ENCODE measurements around the gene MDC1.
A peak's percentile ranks its signal among the peaks of the same experiment; 100 is the strongest.
"Not testable (repeated sequence)": the region's sequence is repeated elsewhere in the genome, so short reads cannot be mapped to it uniquely, and the experiment has no call there.

MDC1 gene

GRCh38 chr6:30717129-30717844, at the start of gene MDC1:
TSS of gene MDC1 (minus strand) at chr6:30717281. CDS start at chr6:30715175, 2,106 bp downstream.
- DNase-seq, result peak; percentile 97 to 99 (median 99)

GRCh38 chr6:30766461-30767157, 49.5 kb upstream of the MDC1 start:
- DNase-seq, result no peak

- DNase-seq, result not testable (repeated sequence)
Measured at GRCh38 chr6:30765495-30765894, 48.4 kb upstream of the MDC1 start.

- not testable (repeated sequence) for DNase-seq
Measured at GRCh38 chr6:30764490-30765043, 47.5 kb upstream of the MDC1 start.

GRCh38 chr6:30763618-30764489, 46.8 kb upstream of the MDC1 start:
- peak in 2 of 3 experiments; percentile 54 to 86 for DNase-seq

- no peak for DNase-seq
Measured at GRCh38 chr6:30763155-30763617, 46.1 kb upstream of the MDC1 start.

GRCh38 chr6:30761791-30762429, 44.8 kb upstream of the MDC1 start:
- no peak for DNase-seq

GRCh38 chr6:30760549-30760948, 43.5 kb upstream of the MDC1 start:
- no peak for DNase-seq

GRCh38 chr6:30759575-30760239, 42.6 kb upstream of the MDC1 start:
- no peak for DNase-seq

GRCh38 chr6:30757261-30757904, 40.3 kb upstream of the MDC1 start:
- DNase-seq, result no peak

GRCh38 chr6:30756405-30757003, 39.4 kb upstream of the MDC1 start:
- DNase-seq, result not testable (repeated sequence)

GRCh38 chr6:30754631-30755030, 37.5 kb upstream of the MDC1 start:
- DNase-seq, result no peak

- no peak for DNase-seq
Measured at GRCh38 chr6:30752157-30752927, 35.3 kb upstream of the MDC1 start.

GRCh38 chr6:30750379-30750668, 33.2 kb upstream of the MDC1 start:
- DNase-seq, result no peak

- DNase-seq, result no peak
Measured at GRCh38 chr6:30749554-30750378, 32.7 kb upstream of the MDC1 start.

- DNase-seq, result no peak
Measured at GRCh38 chr6:30748851-30749540, 31.9 kb upstream of the MDC1 start.

GRCh38 chr6:30747902-30748769, 31.1 kb upstream of the MDC1 start:
- no peak for DNase-seq

GRCh38 chr6:30747300-30747687, 30.2 kb upstream of the MDC1 start:
- DNase-seq, result no peak

Measured in NCI-H1417 (cell line).